GM18505 (cell line): Measurements from ENCODE around the gene TCEAL7.
"Not testable (repeated sequence)": the region's sequence is repeated elsewhere in the genome, so short reads cannot be mapped to it uniquely, and the experiment has no call there.

Experiments used
- ATAC-seq: cut with Tn5 transposase; IDR thresholded peaks from one replicate; pipeline ENCODE4 v1.9.1; 2021; ENCODE audit not compliant: unreplicated experiment
- POLR2A ChIP-seq: IDR thresholded peaks from 4 replicates; pipeline ENCODE4 v1.6.1; 2011; ENCODE audit warnings: borderline replicate concordance; ENCODE audit not compliant: insufficient read depth, insufficient read length; ENCODE audit errors: extremely low read depth

The TCEAL7 gene

GRCh38 chrX:103357871-103358270, 27.8 kb downstream of the TCEAL7 start:
- TF ChIP-seq POLR2A = no peak
- no peak for ATAC-seq

- not testable (repeated sequence) for ATAC-seq
Measured at GRCh38 chrX:103359605-103360004, 29.6 kb downstream of the TCEAL7 start.

- no peak for TF ChIP-seq POLR2A
- no peak for ATAC-seq
Measured at GRCh38 chrX:103360092-103360491, 30.1 kb downstream of the TCEAL7 start.

GRCh38 chrX:103360916-103361315, 30.9 kb downstream of the TCEAL7 start:
- TF ChIP-seq POLR2A = no peak
- no peak for ATAC-seq

GRCh38 chrX:103361798-103362197, 31.8 kb downstream of the TCEAL7 start:
- TF ChIP-seq POLR2A = no peak
- no peak for ATAC-seq

- no peak for ATAC-seq
- no peak for TF ChIP-seq POLR2A
Measured at GRCh38 chrX:103362474-103362873, 32.4 kb downstream of the TCEAL7 start.

GRCh38 chrX:103363046-103363445, 33.0 kb downstream of the TCEAL7 start:
- ATAC-seq = no peak
- no peak for TF ChIP-seq POLR2A

GRCh38 chrX:103367502-103367901, 37.5 kb downstream of the TCEAL7 start:
- TF ChIP-seq POLR2A = no peak
- ATAC-seq = no peak

- ATAC-seq = no peak
- TF ChIP-seq POLR2A = no peak
Measured at GRCh38 chrX:103369479-103369878, 39.4 kb downstream of the TCEAL7 start.

GRCh38 chrX:103372886-103373285, 42.8 kb downstream of the TCEAL7 start:
- no peak for ATAC-seq
- TF ChIP-seq POLR2A = no peak

- no peak for ATAC-seq
- no peak for TF ChIP-seq POLR2A
Measured at GRCh38 chrX:103373581-103373980, 43.5 kb downstream of the TCEAL7 start.

GRCh38 chrX:103376118-103376978, 46.3 kb downstream of the TCEAL7 start, which contains the start of gene BEX3:
Gene BEX3, plus strand, starts transcription at chrX:103376538. Its CDS starts 984 bp downstream, at chrX:103377522.
- peak; percentile 53 for ATAC-seq
- no peak for TF ChIP-seq POLR2A

GRCh38 chrX:103376979-103377324, 46.9 kb downstream of the TCEAL7 start:
- TF ChIP-seq POLR2A = no peak
- ATAC-seq = no peak

GRCh38 chrX:103378990-103379389, 49.0 kb downstream of the TCEAL7 start:
- ATAC-seq = no peak
- TF ChIP-seq POLR2A = no peak
